KMS-11 (cell line): Measurements from ENCODE around the gene ZNF892.

Source experiments
- H2AFZ ChIP-seq: fragments of 200-600 bp; sonication (generic); 2 replicates; pipeline ENCODE4 v1.6.1; 2016; ENCODE audit warnings: antibody characterized with exemption, mixed run types, low read depth
- H3K27ac ChIP-seq: fragments of 200-600 bp; sonication (generic); 2 replicates; pipeline ENCODE4 v1.6.1; 2016; ENCODE audit warnings: mild to moderate bottlenecking, mixed run types
- H3K27me3 ChIP-seq: fragments of 200-600 bp; sonication (generic); 2 replicates; pipeline ENCODE4 v1.6.1; 2017; ENCODE audit warnings: mild to moderate bottlenecking, low read depth, mixed run types, moderate library complexity; ENCODE audit not compliant: insufficient read depth
- H3K36me3 ChIP-seq: fragments of 200-600 bp; sonication (generic); 2 replicates; pipeline ENCODE4 v1.6.1; 2017; ENCODE audit warnings: mild to moderate bottlenecking, mixed run types; ENCODE audit not compliant: insufficient read depth
- H3K4me1 ChIP-seq: fragments of 200-600 bp; sonication (generic); 2 replicates; pipeline ENCODE4 v1.6.1; 2016; ENCODE audit warnings: mild to moderate bottlenecking, low read depth, mixed run types; ENCODE audit not compliant: poor library complexity, severe bottlenecking
- H3K4me2 ChIP-seq: fragments of 200-600 bp; sonication (generic); 2 replicates; pipeline ENCODE4 v1.7.0; 2016; ENCODE audit warnings: mild to moderate bottlenecking, mixed run types
- H3K4me3 ChIP-seq: fragments of 200-600 bp; sonication (generic); IDR thresholded peaks from 2 replicates; pipeline ENCODE4 v1.6.1; 2017; ENCODE audit warnings: low read depth, low read length, mixed read lengths; ENCODE audit not compliant: insufficient read depth
- H3K79me2 ChIP-seq: fragments of 200-600 bp; sonication (generic); 2 replicates; pipeline ENCODE4 v1.6.1; 2016; ENCODE audit warnings: low read depth, mixed run types; ENCODE audit not compliant: insufficient read depth
- H3K9ac ChIP-seq: fragments of 200-600 bp; sonication (generic); 2 replicates; pipeline ENCODE4 v1.6.1; 2016; ENCODE audit warnings: mild to moderate bottlenecking, mixed run types
- H4K20me1 ChIP-seq: fragments of 200-600 bp; sonication (generic); 2 replicates; pipeline ENCODE4 v1.6.1; 2016; ENCODE audit warnings: mild to moderate bottlenecking, mixed run types; ENCODE audit not compliant: insufficient read depth
- CTCF ChIP-seq: fragments of 200-600 bp; sonication (generic); conservative IDR thresholded peaks from 2 replicates; pipeline ENCODE4 v1.6.1; 2017; ENCODE audit warnings: low read depth, mild to moderate bottlenecking, antibody characterized with exemption, low read length, moderate library complexity, mixed read lengths

The ZNF892 gene

GRCh38 chr2:95231723-95232122, 24.4 kb downstream of the ZNF892 start:
- H3K27me3 ChIP-seq: no peaks in the 10 kb centered on the region
- no peak overlapping the region for H3K9ac ChIP-seq
- peak; percentile 70 for TF ChIP-seq CTCF
- no peaks in the 10 kb centered on the region for H3K4me1 ChIP-seq
- no peak overlapping the region for H3K27ac ChIP-seq
- H3K36me3 ChIP-seq: no peaks in the 10 kb centered on the region
- H4K20me1 ChIP-seq: no peaks in the 10 kb centered on the region
- H3K79me2 ChIP-seq: no peaks in the 10 kb centered on the region
- no peak overlapping the region for H3K4me2 ChIP-seq
- H2AFZ ChIP-seq: no peak overlapping the region
- H3K4me3 ChIP-seq: no peak overlapping the region

GRCh38 chr2:95232232-95232631, 24.9 kb downstream of the ZNF892 start:
- H3K4me3 ChIP-seq: no peak overlapping the region
- no peak overlapping the region for H3K9ac ChIP-seq
- H3K27me3 ChIP-seq: no peaks in the 10 kb centered on the region
- H3K4me1 ChIP-seq: no peaks in the 10 kb centered on the region
- no peaks in the 10 kb centered on the region for H4K20me1 ChIP-seq
- H3K36me3 ChIP-seq: no peaks in the 10 kb centered on the region
- no peak overlapping the region for H3K27ac ChIP-seq
- TF ChIP-seq CTCF: no peak
- H2AFZ ChIP-seq: no peak overlapping the region
- no peaks in the 10 kb centered on the region for H3K79me2 ChIP-seq
- H3K4me2 ChIP-seq: no peak overlapping the region

- no peaks in the 10 kb centered on the region for H3K36me3 ChIP-seq
- no peaks in the 10 kb centered on the region for H3K79me2 ChIP-seq
- no peak overlapping the region for H3K9ac ChIP-seq
- no peak for TF ChIP-seq CTCF
- H3K27me3 ChIP-seq: no peaks in the 10 kb centered on the region
- H3K4me2 ChIP-seq: no peak overlapping the region
- H3K4me1 ChIP-seq: no peaks in the 10 kb centered on the region
- no peak overlapping the region for H2AFZ ChIP-seq
- no peak overlapping the region for H3K27ac ChIP-seq
- no peaks in the 10 kb centered on the region for H4K20me1 ChIP-seq
- H3K4me3 ChIP-seq: no peak overlapping the region
Observed at GRCh38 chr2:95234286-95234785, 27.0 kb downstream of the ZNF892 start.

GRCh38 chr2:95234816-95235215, 27.5 kb downstream of the ZNF892 start:
- no peaks in the 10 kb centered on the region for H3K4me1 ChIP-seq
- no peak overlapping the region for H3K27ac ChIP-seq
- H3K4me2 ChIP-seq: no peak overlapping the region
- TF ChIP-seq CTCF: no peak
- no peaks in the 10 kb centered on the region for H4K20me1 ChIP-seq
- H3K79me2 ChIP-seq: no peaks in the 10 kb centered on the region
- no peak overlapping the region for H3K4me3 ChIP-seq
- no peak overlapping the region for H2AFZ ChIP-seq
- no peaks in the 10 kb centered on the region for H3K27me3 ChIP-seq
- no peaks in the 10 kb centered on the region for H3K36me3 ChIP-seq
- H3K9ac ChIP-seq: no peak overlapping the region
